ENCODE data around the gene MYO10.

The MYO10 gene

DNA sequence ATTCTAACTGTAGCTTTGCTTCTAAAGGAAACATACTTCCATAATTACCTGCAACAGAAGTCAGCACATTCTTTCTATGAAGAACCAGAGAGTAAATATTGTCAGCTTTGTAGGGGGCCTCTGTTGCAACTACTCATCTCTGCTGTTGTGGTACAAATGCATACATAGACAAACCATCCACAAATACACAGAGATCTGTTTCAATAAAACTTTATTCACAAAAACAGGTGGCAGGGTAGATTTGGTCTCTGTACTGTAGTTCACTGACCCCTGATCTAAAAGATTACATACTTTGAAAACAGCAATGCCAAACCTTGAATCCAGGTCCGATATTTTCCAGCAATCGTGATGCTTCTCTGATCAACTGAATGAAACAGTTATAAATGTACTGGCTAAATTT lies 274.4 kb downstream of the MYO10 start (continued):
- TF ChIP-seq SNAI2 (CRISPR knock-in tag; IDR thresholded peaks at IDR 0.05), result no peak
- no peak for TF ChIP-seq OSR1 (CRISPR knock-in tag; IDR thresholded peaks at IDR 0.05)
- no peak for TF ChIP-seq TOX (CRISPR knock-in tag; IDR thresholded peaks at IDR 0.05; ENCODE audit: borderline replicate concordance)
- TF ChIP-seq ZNF565 (CRISPR knock-in tag; conservative IDR thresholded peaks at IDR 0.05; ENCODE audit: low read depth), result no peak
- no peak for TF ChIP-seq ZNF70 (CRISPR knock-in tag; IDR thresholded peaks at IDR 0.05)
- TF ChIP-seq, protein P1, sequence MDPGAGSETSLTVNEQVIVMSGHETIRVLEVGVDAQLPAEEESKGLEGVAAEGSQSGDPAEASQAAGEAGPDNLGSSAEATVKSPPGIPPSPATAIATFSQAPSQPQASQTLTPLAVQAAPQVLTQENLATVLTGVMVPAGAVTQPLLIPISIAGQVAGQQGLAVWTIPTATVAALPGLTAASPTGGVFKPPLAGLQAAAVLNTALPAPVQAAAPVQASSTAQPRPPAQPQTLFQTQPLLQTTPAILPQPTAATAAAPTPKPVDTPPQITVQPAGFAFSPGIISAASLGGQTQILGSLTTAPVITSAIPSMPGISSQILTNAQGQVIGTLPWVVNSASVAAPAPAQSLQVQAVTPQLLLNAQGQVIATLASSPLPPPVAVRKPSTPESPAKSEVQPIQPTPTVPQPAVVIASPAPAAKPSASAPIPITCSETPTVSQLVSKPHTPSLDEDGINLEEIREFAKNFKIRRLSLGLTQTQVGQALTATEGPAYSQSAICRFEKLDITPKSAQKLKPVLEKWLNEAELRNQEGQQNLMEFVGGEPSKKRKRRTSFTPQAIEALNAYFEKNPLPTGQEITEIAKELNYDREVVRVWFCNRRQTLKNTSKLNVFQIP (CRISPR knock-in tag; IDR thresholded peaks at IDR 0.05; ENCODE audit: borderline replicate concordance, low read depth), result no peak
- no peak for TF ChIP-seq ZFP3 (CRISPR knock-in tag; IDR thresholded peaks at IDR 0.05)
- no peak for TF ChIP-seq RARB (CRISPR knock-in tag; IDR thresholded peaks at IDR 0.05)

- TF ChIP-seq, protein P2, sequence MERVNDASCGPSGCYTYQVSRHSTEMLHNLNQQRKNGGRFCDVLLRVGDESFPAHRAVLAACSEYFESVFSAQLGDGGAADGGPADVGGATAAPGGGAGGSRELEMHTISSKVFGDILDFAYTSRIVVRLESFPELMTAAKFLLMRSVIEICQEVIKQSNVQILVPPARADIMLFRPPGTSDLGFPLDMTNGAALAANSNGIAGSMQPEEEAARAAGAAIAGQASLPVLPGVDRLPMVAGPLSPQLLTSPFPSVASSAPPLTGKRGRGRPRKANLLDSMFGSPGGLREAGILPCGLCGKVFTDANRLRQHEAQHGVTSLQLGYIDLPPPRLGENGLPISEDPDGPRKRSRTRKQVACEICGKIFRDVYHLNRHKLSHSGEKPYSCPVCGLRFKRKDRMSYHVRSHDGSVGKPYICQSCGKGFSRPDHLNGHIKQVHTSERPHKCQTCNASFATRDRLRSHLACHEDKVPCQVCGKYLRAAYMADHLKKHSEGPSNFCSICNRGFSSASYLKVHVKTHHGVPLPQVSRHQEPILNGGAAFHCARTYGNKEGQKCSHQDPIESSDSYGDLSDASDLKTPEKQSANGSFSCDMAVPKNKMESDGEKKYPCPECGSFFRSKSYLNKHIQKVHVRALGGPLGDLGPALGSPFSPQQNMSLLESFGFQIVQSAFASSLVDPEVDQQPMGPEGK (CRISPR knock-in tag; IDR thresholded peaks at IDR 0.05; ENCODE audit: borderline replicate concordance), result no peak
- TF ChIP-seq SNAI2 (CRISPR knock-in tag; IDR thresholded peaks at IDR 0.05) (no peak), TCF4 (CRISPR knock-in tag; IDR thresholded peaks at IDR 0.05; ENCODE audit: borderline replicate concordance) (no peak), ZC3H10 (CRISPR knock-in tag; IDR thresholded peaks at IDR 0.05) (no peak), ZNF8 (CRISPR knock-in tag; IDR thresholded peaks at IDR 0.05) (no peak), RARB (CRISPR knock-in tag; IDR thresholded peaks at IDR 0.05) (no peak)
- no peak for ATAC-seq
Observed at GRCh38 chr5:16660982-16661381, 275.1 kb downstream of the MYO10 start.

GRCh38 chr5:16659536-16659935 lies 276.6 kb downstream of the MYO10 start:
- ATAC-seq, result no peak
- TF ChIP-seq, protein P2 (CRISPR knock-in tag; IDR thresholded peaks at IDR 0.05; ENCODE audit: borderline replicate concordance), result no peak
- TF ChIP-seq TCF4 (CRISPR knock-in tag; IDR thresholded peaks at IDR 0.05; ENCODE audit: borderline replicate concordance) (no peak), ZNF70 (CRISPR knock-in tag; IDR thresholded peaks at IDR 0.05) (no peak), OSR1 (CRISPR knock-in tag; IDR thresholded peaks at IDR 0.05) (no peak), ISL1 (CRISPR knock-in tag; IDR thresholded peaks at IDR 0.05) (no peak), GLIS3 (CRISPR knock-in tag; IDR thresholded peaks at IDR 0.05) (no peak), ARNTL (CRISPR knock-in tag; IDR thresholded peaks at IDR 0.05; ENCODE audit: borderline replicate concordance, low read depth) (no peak), RARB (CRISPR knock-in tag; IDR thresholded peaks at IDR 0.05) (no peak), ZNF8 (CRISPR knock-in tag; IDR thresholded peaks at IDR 0.05) (no peak), BACH2 (CRISPR knock-in tag; IDR thresholded peaks at IDR 0.05; ENCODE audit: borderline replicate concordance) (no peak), ZC3H10 (CRISPR knock-in tag; IDR thresholded peaks at IDR 0.05) (no peak)

DNA sequence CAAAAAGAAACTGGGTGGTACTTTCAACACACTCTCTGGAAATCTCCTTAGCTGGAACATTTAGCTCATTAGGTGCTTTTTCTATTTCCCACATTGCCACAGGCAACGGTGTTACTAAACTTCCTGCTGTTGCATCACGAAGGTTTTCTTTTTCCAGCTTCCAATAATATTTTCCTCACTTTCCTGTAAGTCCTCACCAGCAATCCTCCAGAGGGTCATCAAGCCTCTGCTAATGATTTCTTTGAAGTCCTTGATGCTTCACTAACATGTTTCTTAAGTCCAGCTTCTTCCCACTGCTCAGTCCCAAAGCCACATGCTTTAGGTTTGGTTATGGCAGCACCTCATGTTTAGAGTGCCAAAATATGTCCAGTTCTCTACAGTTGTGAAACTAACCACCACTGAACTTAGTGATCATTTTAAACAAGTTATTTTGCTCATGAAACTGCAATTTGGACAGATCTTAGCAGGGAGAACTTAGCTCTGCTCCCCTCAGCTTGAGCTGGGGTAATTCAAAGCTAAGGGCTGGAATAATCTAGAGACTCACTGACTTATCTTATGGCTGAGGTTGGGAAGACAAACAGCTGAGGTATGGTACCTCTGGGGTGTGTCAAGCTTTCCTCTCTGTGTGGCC lies 279.4 kb downstream of the MYO10 start:
- ATAC-seq, result no peak
- TF ChIP-seq CSDC2 (CRISPR knock-in tag; IDR thresholded peaks at IDR 0.05) (no peak), RARB (CRISPR knock-in tag; IDR thresholded peaks at IDR 0.05) (no peak), TOX (CRISPR knock-in tag; IDR thresholded peaks at IDR 0.05; ENCODE audit: borderline replicate concordance) (no peak), CREB5 (CRISPR knock-in tag; IDR thresholded peaks at IDR 0.05; ENCODE audit: low read depth) (no peak), ZC3H10 (CRISPR knock-in tag; IDR thresholded peaks at IDR 0.05) (no peak), OSR1 (CRISPR knock-in tag; IDR thresholded peaks at IDR 0.05) (no peak), BACH2 (CRISPR knock-in tag; IDR thresholded peaks at IDR 0.05; ENCODE audit: borderline replicate concordance) (no peak)
- TF ChIP-seq, protein P3, sequence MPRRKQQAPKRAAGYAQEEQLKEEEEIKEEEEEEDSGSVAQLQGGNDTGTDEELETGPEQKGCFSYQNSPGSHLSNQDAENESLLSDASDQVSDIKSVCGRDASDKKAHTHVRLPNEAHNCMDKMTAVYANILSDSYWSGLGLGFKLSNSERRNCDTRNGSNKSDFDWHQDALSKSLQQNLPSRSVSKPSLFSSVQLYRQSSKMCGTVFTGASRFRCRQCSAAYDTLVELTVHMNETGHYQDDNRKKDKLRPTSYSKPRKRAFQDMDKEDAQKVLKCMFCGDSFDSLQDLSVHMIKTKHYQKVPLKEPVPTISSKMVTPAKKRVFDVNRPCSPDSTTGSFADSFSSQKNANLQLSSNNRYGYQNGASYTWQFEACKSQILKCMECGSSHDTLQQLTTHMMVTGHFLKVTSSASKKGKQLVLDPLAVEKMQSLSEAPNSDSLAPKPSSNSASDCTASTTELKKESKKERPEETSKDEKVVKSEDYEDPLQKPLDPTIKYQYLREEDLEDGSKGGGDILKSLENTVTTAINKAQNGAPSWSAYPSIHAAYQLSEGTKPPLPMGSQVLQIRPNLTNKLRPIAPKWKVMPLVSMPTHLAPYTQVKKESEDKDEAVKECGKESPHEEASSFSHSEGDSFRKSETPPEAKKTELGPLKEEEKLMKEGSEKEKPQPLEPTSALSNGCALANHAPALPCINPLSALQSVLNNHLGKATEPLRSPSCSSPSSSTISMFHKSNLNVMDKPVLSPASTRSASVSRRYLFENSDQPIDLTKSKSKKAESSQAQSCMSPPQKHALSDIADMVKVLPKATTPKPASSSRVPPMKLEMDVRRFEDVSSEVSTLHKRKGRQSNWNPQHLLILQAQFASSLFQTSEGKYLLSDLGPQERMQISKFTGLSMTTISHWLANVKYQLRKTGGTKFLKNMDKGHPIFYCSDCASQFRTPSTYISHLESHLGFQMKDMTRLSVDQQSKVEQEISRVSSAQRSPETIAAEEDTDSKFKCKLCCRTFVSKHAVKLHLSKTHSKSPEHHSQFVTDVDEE (CRISPR knock-in tag; IDR thresholded peaks at IDR 0.05), result no peak
- TF ChIP-seq, protein P2 (CRISPR knock-in tag; IDR thresholded peaks at IDR 0.05; ENCODE audit: borderline replicate concordance), result no peak
